Gastroesophageal sphincter (tissue), 4 donors: Measurements from ENCODE around the gene RPL18. TPM values are rescaled to one million over a fixed set of nuclear protein-coding genes. Genes with fewer than 3 reads are reported as not detected.

Experiments
- ATAC-seq: fragments of 150-250 bp; one replicate; pipeline ENCODE4 v1.9.1; 2016; ENCODE audit warnings: mild to moderate bottlenecking, moderate library complexity
- H3K27ac ChIP-seq, 4 donors: fragments of 200-600 bp; sonication (generic) in 3 of 4; 1 replicate in 3 of 4; 2 replicates in 1 of 4; pipeline ENCODE4 v1.5.1; 2016 to 2019
- H3K27me3 ChIP-seq: fragments of 200-600 bp; sonication (generic); one replicate; pipeline ENCODE4 v1.5.1; 2019
- H3K36me3 ChIP-seq, 2 donors: fragments of 200-600 bp; sonication (generic); one replicate each; pipeline ENCODE4 v1.5.1; 2019; ENCODE audit warnings: control low read depth in 1 of 2
- H3K4me1 ChIP-seq, 3 donors: fragments of 200-600 bp; sonication (generic); 1 replicate in 2 of 3; 2 replicates in 1 of 3; pipeline ENCODE4 v1.5.1; 2016 to 2019; ENCODE audit warnings: control low read depth in 2 of 3
- H3K4me3 ChIP-seq, 2 donors: fragments of 200-600 bp; sonication (generic); one replicate each; pipeline ENCODE4 v1.5.1; 2019; ENCODE audit warnings: mild to moderate bottlenecking in 1 of 2, moderate library complexity in 1 of 2
- H3K9me3 ChIP-seq, 3 donors: fragments of 200-600 bp; sonication (generic); one replicate each; pipeline ENCODE4 v1.5.1; 2017 to 2019; ENCODE audit warnings: control low read depth in 2 of 3
- CTCF ChIP-seq, 4 experiments: fragments of 200-600 bp in 2 of 4; fragments of 450-650 bp in 2 of 4; sonication (generic) in 1 of 4; IDR thresholded peaks; one replicate each; pipeline ENCODE4 v1.5.1; 2017 to 2019; ENCODE audit warnings: antibody characterized with exemption in 4 of 4, mild to moderate bottlenecking in 2 of 4, moderate library complexity in 2 of 4
- EP300 ChIP-seq: sonication (generic); formaldehyde crosslinking; IDR thresholded peaks from one replicate; pipeline ENCODE4 v1.6.1; 2017; ENCODE audit warnings: antibody characterized with exemption, mild to moderate bottlenecking
- POLR2A ChIP-seq, 2 donors: fragments of 450-650 bp; IDR thresholded peaks; one replicate each; pipeline ENCODE4 v1.6.1; 2017; ENCODE audit warnings: antibody characterized with exemption in 2 of 2, mild to moderate bottlenecking in 2 of 2, moderate library complexity in 1 of 2
- POLR2AphosphoS5 ChIP-seq: sonication (generic); formaldehyde crosslinking; IDR thresholded peaks from one replicate; pipeline ENCODE4 v1.6.1; 2017; ENCODE audit warnings: antibody characterized with exemption
- WGBS, 2 donors: methylation state at CpG; one replicate each; pipeline ENCODE4 v1.1.5; 2018; ENCODE audit warnings: low coverage in 1 of 2; 5-methylcytosine and 5-hydroxymethylcytosine counted together
- total RNA-seq, 4 donors: library from RNA; depleted of rRNA; stranded (reverse); fragments of >200 nt; gene quantifications; one replicate each; pipeline ENCODE4 v1.1.0, GENCODE V29; 2016

RPL18 gene
- total RNA-seq, result 1,000 to 10,000 TPM; 1,261 to 2,300 (median 1,588) TPM

- Histone ChIP-seq H3K36me3 (peaks cover 0 to 47% of the 10 kb centered on the region in 2 donors), H3K4me1 (peaks cover 2 to 87% (median 24%) of the 10 kb centered on the region in 3 donors), H3K27me3 (no peaks in the 10 kb centered on the region), H3K4me3 (peak within 1 kb of the TSS; percentile 64 to 85), H3K27ac (peak within 1 kb of the TSS; percentile 89 to 98 (median 92)), H3K9me3 (no peaks in the 10 kb centered on the region)
- TF ChIP-seq EP300, result no peak
- peak; percentile 89 to 94 for TF ChIP-seq POLR2A (IDR thresholded peaks at IDR 0.05)
- TF ChIP-seq POLR2AphosphoS5, result peak; percentile 97
- no peak for TF ChIP-seq CTCF (IDR thresholded peaks at IDR 0.05)
- peak; percentile 93 for ATAC-seq
- WGBS, 2 donors, result no CpG with 5 or more reads among the region's 69 CpGs
These were observed at the start of gene RPL18, which contains the start of gene SPHK2 for GRCh38 chr19:48618916-48619691. TSS of gene RPL18 (minus strand) at chr19:48619178. CDS start at chr19:48619143, 35 bp downstream. TSS of gene SPHK2 (plus strand) at chr19:48619506. CDS start at chr19:48620515, 1,009 bp downstream.

GRCh38 chr19:48668761-48669160 is 49.8 kb upstream of the RPL18 start:
- no peak overlapping the region for H3K4me3 ChIP-seq

GRCh38 chr19:48668332-48668731 is 49.4 kb upstream of the RPL18 start:
- WGBS, 2 donors, result 100% methylated on average over 1 of the region's 3 CpGs
- ATAC-seq, result no peak
- Histone ChIP-seq H3K9me3 (no peaks in the 10 kb centered on the region), H3K36me3 (no peaks in the 10 kb centered on the region), H3K27ac (no peak overlapping the region), H3K27me3 (no peaks in the 10 kb centered on the region), H3K4me1 (no peaks in the 10 kb centered on the region), H3K4me3 (no peak overlapping the region)
- TF ChIP-seq EP300, result no peak
- TF ChIP-seq POLR2A (IDR thresholded peaks at IDR 0.05), result no peak
- no peak for TF ChIP-seq POLR2AphosphoS5
- no peak for TF ChIP-seq CTCF (IDR thresholded peaks at IDR 0.05)

More at GRCh38 chr19:48668761-48669160, 49.8 kb upstream of the RPL18 start:
- WGBS, 2 donors, result 90 to 100% methylated on average over 2 of the region's 2 CpGs
- Histone ChIP-seq H3K4me1 (no peaks in the 10 kb centered on the region), H3K27me3 (no peaks in the 10 kb centered on the region), H3K27ac (no peak overlapping the region), H3K9me3 (no peaks in the 10 kb centered on the region), H3K36me3 (no peaks in the 10 kb centered on the region)
- ATAC-seq, result no peak
- TF ChIP-seq EP300 (no peak), POLR2AphosphoS5 (no peak), POLR2A (IDR thresholded peaks at IDR 0.05) (no peak), CTCF (IDR thresholded peaks at IDR 0.05) (no peak)

- 74 to 91% methylated on average over 5 of the region's 6 CpGs for WGBS, 2 donors
- no peaks in the 10 kb centered on the region for H3K9me3 ChIP-seq
- H3K4me1 ChIP-seq, result peaks cover 0 to 6% (median 0%) of the 10 kb centered on the region in 3 donors
- H3K4me3 ChIP-seq, result no peak overlapping the region
- no peaks in the 10 kb centered on the region for H3K27me3 ChIP-seq
- no peak overlapping the region for H3K27ac ChIP-seq
- TF ChIP-seq CTCF (IDR thresholded peaks at IDR 0.05) (no peak), POLR2A (IDR thresholded peaks at IDR 0.05) (no peak), POLR2AphosphoS5 (no peak), EP300 (no peak)
- no peaks in the 10 kb centered on the region for H3K36me3 ChIP-seq
- no peak for ATAC-seq
These were observed 46.8 kb upstream of the RPL18 start for GRCh38 chr19:48665786-48666185.

- Histone ChIP-seq H3K4me3 (no peak overlapping the region), H3K27ac (no peak overlapping the region), H3K27me3 (no peaks in the 10 kb centered on the region), H3K4me1 (peaks cover 0 to 12% (median 0%) of the 10 kb centered on the region in 3 donors), H3K36me3 (no peaks in the 10 kb centered on the region), H3K9me3 (no peaks in the 10 kb centered on the region)
- no peak for ATAC-seq
- WGBS, 2 donors, result 80% methylated on average over 3 of the region's 14 CpGs; no CpG with 5 or more reads in 1 of the 2 donors
- TF ChIP-seq CTCF (IDR thresholded peaks at IDR 0.05) (no peak), EP300 (no peak), POLR2AphosphoS5 (no peak), POLR2A (IDR thresholded peaks at IDR 0.05) (no peak)
These were observed 45.5 kb upstream of the RPL18 start for GRCh38 chr19:48664476-48664875.
